ENCODE measurements around the gene CHN1.

CHN1 gene

DNA sequence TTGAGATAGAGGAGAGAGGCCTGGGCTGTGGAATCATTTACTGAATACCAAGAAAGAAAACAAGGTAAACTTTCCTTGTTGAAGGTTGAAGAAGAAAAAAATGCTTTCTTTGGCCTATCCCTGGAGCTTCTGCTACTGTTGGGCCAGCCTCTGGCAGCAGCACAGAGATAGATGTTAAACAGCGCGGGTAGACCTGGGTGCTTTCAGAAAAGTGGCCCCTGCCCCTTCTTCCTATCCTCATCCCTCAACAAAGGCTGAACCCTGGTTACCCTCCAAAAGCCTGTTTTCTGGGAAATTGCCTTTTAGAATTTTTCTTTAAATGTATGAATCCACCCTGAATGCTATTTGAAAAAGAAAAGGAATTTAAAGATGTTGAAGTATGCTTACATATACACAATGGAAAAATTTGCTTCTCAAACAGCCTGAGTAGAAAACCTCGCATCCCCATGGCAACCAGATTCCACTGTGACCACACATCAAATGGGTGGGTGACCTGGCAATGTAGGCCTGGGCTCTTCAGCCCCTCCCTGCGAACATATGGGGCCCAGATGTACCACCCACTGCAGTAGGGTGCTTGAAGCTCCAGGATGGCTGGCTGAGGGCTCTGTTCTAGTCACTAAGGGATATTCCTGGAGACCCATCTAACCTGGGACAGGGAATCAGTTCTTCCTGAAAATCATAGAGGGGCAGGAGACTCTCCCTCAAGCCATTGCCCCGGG, 217.5 kb downstream of the CHN1 start:
- DNase-seq (ENCODE audit: low read depth) = peak; percentile 99

DNA sequence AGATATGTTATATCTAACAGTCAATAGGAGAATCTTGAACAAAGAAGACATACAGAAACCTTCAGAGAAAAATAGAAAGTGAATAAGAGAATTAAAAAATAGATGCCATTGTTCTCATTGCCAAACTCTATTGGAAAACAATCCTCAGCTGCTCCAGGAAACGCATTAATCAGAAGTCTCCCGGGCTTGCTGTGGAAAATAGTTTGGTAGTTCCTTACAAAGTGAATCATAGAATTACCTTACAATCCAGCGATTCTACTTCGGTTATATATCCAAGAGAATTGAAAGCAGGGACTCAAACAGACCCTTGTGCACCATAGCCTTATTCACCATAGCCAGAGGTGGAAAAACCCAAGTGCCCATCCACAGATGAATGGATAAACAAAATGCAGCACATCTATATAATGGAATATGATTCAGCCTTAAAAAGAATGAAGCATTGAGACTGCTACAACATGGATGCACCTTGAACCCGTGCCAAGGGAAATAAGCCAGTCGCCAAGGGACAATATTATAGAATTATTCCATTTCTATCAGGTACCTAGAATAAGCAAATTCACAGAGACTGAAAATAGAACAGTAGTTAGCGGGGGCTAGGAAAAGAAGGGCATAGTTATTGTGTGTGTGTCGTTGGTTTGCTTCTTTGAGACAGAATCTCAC, 219.0 kb downstream of the CHN1 start:
- DNase-seq (ENCODE audit: low read depth) = peak; percentile 30

DNA sequence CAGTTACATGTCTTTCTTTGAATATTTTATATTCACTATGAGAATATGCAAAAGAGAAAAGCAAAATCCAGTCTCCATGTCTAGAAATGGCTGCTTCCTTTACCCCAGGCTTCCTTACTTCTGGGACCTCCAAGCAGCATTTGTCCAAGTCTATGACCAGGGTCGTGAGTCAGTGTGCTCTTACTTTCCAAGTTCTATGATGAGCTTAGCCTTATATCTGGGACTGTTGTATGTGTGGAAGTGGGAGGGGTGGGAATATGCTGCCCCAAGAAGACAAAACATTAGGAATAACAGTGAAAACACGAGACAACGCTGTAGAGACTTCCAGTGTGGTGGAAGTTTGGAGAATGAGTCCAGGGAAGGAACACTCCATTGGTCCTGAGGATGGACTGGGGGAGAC, 219.7 kb downstream of the CHN1 start:
- no peak for DNase-seq (ENCODE audit: low read depth)

DNA sequence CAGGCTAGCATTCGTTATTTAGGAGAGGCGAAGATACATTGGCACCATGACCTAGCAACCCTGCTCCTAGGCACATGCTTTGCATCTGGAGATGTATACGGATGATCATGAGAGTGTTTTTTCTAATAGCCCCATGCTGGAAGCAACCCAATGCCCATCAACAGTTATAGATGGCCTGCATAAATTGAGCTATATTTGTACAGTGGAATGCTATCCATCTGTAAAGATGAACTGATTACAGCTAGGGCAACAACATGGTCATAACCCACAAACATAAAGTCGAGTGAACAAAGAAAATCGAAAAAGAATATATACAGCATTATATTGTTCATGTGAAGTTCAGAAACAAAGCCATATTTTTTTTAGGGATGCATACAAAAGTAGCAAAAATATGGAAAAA, 220.3 kb downstream of the CHN1 start:
- DNase-seq (ENCODE audit: low read depth) = no peak

DNA sequence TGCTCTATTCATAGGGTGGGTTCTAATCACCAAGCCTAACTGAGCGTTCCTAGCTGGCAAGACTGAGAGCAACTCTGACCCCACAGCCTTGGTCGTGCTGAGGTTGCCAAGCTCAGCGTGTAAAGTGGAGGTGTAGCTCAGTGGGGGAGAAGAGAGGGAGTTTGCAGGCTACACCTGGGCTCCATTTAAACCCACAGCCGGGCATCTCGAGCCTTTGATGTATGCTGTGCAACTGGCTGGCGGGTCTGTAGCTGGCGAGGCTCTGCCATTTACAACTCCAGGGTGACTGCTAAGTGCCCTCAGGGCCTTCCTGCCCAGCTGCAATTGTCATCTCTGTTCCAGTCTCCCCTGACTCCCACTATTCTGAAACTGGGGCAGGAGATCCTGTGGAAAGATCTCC, 220.9 kb downstream of the CHN1 start:
- no peak for DNase-seq (ENCODE audit: low read depth)

DNA sequence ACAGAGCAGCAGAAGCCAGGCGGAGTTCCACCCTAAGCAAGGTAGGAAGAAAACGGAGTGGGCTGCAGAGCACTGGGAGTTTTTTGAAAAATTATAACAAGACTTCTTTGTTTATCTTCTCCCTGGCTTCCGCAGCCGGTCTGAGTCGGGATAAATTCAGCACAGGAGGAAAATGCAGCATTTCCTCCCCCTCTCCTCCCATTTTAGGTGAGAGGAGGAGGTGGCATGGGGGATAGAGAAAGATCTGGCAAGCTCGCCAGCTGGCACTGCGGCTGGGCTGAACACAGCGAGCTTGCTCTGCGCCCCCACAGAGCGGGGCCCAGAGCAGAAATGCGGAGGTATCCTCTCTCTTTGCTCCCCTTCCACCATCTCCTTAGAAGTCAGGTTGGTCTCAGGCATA, 223.2 kb downstream of the CHN1 start:
- DNase-seq (ENCODE audit: low read depth) = no peak

DNA sequence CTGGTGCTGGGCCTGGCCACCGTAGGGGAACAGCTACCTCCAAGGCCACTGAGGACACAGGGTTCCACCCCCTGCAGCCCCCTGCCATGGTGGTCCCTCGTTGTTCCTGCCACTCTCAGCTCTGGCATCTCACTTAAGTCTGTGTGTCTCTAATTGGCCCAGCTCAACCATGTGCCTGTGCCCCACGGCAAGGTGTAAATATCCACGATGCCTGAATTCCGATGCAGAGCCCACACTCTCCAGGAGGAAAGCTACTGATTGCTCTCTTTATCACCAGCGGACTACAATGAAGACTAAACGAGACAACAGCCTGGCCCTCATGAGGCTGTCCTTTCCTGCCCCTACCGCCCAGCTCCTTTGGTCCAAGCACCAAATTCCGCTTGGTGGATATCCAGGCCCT, 223.9 kb downstream of the CHN1 start:
- no peak for DNase-seq (ENCODE audit: low read depth)

DNA sequence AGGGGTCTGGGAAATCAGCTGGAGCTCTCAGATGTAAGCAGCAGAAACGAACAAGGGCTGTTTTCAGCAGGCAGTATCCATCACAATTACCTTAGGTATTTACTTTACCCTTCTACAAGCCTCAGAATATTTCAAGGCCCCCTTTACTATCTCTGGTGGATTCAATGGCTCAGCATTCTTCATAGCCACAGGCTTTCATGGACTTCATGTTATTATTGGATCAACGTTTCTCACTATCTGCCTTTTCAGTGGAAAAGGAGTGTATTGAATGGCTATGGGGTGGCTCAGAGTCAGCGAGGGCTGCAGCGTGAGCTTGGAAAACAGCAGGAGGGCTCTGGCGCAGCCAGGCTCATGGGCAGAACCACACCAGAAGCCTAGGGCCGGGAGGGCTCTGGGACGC, 224.3 kb downstream of the CHN1 start:
- DNase-seq (ENCODE audit: low read depth) = no peak

DNA sequence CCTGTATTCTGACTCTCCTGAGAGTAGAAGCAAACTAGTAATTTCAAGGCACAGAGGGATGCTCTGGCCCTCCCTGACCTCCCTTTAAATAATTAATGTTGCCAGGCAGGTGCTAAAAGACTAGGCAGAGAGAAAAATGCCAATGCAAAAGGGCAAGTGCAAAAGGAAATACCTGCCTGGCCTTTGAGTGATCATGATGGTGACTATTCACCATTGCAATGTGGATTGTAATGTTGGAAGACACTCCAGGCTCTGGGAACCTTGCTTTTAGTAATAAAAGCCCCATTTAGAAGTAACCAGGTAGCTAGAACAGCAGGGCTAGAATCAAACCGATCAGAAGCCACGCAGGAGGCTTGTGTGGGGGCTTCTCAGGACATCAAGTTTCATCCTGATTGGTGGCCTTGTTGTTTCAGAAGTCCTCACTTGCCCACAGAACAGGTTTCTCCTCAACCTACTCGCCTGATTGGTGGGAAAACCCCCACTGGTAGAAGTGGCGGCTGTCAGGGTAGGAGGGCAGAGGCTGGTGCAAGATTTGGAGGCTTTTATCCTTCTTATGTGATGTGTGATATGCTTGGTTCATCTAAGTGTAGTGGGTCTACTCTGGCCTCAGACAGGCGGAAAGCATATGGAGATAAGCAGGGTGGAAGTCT, 224.9 kb downstream of the CHN1 start:
- DNase-seq (ENCODE audit: low read depth) = no peak

DNA sequence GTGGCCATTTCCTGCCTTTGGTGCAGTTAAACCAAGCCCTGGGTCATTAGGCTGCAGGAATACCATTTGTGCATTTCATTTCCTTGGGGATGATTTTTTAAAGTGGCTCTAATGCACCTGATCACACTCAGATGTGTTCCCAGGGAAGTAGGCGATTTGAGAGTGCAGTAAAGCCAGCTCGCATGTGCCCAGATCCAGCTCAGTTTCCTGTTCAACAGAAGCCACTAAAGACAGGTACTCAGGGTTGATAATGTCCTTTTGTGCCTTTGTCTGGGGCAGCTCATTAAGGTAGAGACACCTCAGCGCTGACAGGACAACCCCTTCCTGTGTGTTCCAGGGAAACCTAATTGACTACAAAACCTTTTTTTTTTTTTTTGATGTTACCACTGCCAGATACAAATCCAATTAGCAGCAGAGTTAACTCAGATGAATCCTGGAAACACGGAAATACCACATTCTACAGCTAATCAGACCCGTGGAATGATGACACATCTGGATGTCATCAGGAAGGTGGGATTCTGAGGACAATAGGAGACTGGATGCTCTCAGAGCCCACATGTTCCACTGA, 225.7 kb downstream of the CHN1 start:
- no peak for DNase-seq (ENCODE audit: low read depth)

DNA sequence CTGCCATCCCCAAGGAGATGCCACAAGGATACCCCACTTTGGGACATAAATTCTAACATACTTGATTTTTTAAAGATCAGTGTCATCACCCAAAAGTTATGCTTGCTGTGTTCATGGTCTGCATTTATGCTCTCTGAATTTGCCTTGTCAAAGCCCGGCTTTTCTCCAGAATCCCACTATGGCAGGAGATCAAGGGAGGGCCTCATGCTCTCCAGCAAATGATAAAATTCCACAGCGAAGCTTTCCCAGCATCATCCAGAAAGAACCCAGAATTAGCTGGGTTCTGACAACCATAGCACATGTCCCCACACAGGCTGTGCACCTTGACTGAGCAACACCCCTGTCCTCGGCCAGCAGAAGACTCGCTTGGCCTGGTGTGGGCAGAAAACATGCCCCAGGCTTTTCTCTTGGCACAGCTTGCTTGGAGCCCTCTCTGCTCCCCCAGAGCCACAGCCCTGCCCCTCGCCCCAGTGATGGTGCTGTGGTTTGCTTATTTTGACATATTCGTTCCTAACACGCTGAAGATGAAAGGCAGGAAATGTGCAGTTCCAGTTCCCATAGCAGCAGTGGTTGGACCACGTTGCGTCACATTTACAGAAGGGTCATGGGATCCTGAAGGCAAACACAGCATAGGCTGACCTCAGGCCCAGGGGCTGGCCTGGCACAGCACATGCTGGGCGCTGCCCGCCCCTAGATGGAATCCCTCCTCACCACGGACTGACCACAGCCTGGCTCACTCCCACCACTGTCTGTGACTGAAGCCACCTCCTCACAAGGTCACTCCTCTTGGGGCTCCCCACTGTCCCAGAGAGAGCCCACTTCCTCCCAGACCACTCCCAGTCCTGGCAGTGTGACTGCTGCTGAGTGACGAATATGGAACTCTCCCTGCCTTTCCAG, 226.8 kb downstream of the CHN1 start:
- peak; percentile 80 for DNase-seq (ENCODE audit: low read depth)

DNA sequence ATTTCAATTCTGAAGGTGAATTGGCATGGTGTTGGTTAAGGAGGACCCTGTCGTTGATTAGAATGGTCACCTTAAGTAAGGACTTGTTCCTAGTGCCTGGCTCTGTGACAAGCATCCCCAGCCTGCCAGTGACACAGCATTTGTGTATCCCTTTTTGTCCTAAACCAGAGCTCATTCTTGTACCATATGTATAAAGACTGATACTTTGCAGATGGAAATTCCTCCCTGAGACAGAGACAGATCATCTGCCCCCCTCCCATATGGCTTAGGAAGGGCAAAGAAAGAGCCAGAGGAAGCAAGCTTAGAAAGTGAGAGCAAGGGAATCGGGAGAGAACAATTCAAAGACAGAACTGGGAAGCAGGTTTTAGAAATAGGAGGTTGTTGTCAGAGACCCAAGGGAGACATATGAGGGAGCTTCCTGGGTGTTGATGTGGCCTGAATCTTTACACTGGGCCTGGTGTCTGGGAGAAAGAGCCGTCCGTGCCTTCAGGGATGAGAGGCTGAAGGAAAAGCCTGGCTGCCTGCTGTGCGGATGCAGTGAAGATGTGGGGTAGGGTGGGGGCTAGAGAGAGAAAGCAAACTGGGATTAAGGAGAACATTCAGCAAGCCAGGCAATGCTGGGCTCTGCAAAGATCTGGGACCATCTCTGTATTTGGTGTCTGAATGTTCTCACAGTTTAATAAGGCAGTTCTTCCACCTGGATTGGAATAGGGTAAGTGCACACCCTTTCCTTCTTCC, 227.7 kb downstream of the CHN1 start:
- no peak for DNase-seq (ENCODE audit: low read depth)

DNA sequence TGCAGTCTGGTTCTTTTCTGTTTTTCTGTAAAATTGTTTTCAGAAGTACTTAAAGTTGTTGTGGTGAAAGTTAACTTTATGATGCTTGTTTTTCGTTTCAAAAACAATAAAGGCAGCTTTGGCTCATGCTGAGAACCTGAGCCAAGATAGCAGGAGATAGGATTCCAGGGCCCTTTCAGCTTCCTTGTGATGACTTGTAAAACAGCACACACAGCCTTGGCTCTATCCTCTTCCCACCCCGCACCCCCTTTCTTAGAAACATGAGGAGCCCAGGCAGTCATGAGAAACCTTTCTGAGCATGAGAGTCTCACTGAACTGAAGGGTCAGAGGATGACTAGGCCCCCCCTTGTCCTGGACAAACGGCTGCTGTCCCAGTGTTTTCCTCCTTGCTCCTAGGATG, 228.5 kb downstream of the CHN1 start:
- no peak for DNase-seq (ENCODE audit: low read depth)

DNA sequence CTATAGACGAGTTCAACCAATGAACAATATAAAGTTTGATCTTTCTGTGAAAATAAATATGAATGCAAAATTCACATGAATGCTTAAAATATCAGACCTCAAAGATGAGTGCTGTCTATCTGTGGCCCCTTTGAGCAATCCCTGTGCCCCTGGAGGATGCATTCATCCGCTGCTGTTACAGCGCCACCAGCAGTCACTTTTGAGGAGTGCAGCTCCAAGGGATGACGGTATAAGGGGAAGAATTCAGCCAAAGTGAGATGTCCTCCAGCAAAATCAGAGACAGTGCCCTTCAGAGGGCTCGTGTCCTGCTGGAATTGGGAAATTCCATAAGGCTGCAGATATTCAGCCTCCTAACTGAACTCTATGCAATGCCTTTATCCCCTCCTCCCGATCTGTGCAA, 229.0 kb downstream of the CHN1 start:
- no peak for DNase-seq (ENCODE audit: low read depth)

DNA sequence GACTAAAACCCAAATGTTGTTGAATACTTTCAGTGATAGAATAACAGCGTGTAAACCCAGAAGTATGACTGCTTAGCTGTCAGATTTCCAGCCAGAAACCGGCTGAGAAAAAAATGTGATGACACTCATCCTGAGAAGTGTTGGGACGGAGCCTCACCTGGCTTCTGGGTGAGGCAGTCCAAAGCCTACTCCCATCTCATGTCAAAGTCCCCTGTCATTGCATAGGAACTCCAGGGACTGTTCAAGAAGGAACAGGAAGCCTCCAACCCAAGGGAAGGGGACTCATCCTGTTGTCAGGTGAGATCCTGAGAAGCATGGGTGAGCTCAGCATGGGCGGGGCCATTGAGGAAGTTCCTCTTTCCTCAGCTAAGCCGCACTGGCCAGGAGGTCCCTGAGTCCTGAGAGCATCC, 229.6 kb downstream of the CHN1 start:
- DNase-seq (ENCODE audit: low read depth) = no peak

DNA sequence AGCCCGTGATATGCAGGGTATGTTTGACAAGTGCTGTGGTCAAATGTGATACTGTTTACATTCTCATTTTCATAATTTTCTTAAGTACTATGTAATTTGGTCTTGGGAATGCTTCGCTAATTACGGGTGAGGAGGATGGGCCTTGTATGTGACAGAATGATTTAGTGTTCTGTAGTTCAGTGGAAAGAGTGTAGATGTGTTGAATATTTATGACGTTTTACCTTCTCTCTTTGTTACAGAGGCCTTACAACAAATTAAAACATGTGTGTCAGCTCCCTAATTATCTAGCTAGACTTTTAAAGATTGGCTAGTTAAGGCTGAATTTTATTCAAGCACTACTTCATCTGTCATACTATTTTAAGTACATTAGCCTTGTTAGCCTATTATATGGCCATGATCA, 230.3 kb downstream of the CHN1 start:
- DNase-seq (ENCODE audit: low read depth) = no peak

DNA sequence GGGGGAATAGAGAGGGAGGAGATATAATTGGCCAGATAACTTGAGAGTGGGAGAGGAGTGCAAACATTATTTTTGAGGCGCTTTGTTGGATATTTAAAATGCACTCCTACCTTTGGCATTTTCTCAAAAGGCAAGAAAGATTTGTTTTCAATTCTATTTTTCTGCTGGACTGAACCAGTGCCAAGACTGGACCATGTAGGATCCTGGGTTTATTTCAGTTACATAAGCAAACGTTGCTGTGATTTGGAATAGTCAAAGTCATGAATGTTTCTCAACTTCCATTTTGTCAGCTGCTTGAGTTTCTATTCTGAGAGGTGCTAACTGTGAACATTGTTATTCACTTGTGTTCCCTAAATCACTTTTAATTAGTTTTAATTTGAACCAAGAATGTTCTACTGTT, 232.0 kb downstream of the CHN1 start:
- no peak for DNase-seq (ENCODE audit: low read depth)

DNA sequence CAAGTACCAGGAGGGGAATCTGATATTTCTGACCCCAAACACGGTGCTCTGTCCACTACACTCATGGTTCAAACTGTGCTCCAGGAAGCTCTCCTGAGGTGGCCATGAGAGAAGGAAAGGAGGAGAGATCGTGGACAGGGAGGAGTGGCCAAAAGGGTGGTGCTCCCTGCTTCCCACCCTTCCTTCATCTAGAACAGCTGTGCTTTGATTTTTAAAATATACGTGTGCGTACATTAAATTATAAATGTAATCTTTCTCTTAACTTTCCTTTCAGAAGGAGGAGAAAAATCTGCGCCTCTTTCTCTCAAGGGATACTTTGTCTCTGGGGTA, 232.7 kb downstream of the CHN1 start:
- no peak for DNase-seq (ENCODE audit: low read depth)

DNA sequence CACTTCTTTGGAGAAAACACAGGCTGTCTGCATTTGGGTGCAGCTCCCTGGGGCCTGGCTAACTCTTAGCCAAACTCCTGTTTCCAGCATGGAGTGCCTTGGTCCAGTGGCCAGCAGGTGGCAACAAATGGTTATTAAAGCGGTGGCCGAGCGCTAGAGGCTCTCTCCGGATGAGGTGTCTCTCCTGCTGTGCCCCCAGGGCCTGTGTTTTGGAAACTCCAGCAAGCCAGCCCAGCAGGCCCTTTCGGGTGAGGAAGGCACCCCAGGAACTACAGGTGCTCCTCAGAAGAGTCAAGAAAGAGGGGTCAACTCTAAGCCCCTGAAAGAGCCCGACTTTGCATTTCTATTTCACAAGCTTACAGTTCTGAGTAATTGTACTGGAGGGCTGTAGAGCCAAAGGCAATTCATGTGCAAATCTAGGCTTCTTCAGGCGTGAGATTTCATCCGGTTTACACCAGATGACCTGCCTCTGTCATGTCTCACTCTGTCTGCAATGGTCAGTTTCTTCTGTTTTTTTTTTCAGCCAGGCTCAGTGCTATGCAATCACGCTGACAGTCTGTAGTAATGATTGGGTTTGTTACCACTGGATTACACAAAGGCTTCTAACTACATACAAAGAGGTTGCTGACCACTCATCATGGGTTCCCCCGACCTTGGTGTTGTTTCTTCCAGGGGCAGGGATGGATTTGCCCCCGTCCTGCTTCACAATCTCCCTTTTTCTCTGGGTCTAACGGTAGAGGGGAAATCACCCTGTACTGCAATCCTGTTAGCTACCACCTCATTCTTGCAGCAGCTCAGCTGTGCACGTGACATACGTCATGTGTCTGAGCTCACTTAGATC, 233.3 kb downstream of the CHN1 start:
- peak; percentile 68 for DNase-seq (ENCODE audit: low read depth)

DNA sequence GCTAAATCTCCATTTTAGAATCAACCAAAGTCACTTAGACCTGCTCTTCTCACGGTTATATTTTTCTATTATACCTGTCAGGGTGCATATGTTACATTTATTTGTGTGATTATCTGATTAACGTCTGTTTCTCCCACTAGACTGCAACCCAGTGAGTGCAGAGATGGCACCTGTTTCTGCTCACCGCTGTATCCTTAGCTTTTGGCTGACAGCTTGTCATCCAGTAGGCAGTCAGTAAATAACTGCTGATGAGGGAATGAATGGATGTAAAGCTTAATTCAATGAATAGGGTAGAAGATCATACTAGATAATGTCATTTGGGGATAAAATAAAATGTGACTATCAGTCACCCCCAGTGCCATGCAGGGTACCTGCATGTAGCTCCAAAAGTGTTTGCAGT, 234.0 kb downstream of the CHN1 start:
- DNase-seq (ENCODE audit: low read depth) = no peak

DNA sequence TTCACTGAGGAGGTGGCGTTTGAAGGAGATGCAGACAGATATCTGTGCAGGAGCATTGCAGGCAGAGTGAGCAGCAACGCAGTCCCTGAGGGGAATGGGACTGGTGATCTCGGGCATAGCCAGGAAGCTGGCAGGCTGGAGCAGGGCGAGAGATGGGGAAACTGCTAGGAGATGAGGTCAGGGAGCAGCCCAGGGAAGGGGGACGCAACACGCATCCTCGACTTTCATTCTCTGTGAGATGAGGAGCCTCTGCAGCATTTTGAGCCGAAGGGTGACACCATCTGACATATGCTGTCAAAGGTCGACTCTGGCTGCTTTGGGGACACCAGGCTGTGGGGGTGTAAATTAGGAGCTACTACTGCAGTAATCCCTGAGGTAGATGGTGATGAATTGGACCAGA, 236.6 kb downstream of the CHN1 start:
- no peak for DNase-seq (ENCODE audit: low read depth)

Measured in fibroblast of the conjunctiva (primary cell).